Gastrocnemius medialis (tissue), 4 donors: Measurements from ENCODE around the gene ACTN4.

Experiments used
- POLR2A ChIP-seq, 2 donors: fragments of 450-650 bp; IDR thresholded peaks; one replicate each; pipeline ENCODE4 v1.6.1; 2017; ENCODE audit warnings: antibody characterized with exemption in 2 of 2, mild to moderate bottlenecking in 2 of 2, moderate library complexity in 2 of 2
- TF ChIP-seq, protein P1 (sequence below), 5 experiments: fragments of 450-650 bp in 3 of 5; fragments of 200-600 bp in 2 of 5; sonication (generic) in 2 of 5; IDR thresholded peaks in 4 of 5; conservative IDR thresholded peaks in 1 of 5; 1 replicate in 4 of 5; 2 replicates in 1 of 5; pipeline ENCODE4 v1.5.1; 2016 to 2019; ENCODE audit warnings: antibody characterized with exemption in 5 of 5, mild to moderate bottlenecking in 3 of 5, moderate library complexity in 3 of 5

DNA sequence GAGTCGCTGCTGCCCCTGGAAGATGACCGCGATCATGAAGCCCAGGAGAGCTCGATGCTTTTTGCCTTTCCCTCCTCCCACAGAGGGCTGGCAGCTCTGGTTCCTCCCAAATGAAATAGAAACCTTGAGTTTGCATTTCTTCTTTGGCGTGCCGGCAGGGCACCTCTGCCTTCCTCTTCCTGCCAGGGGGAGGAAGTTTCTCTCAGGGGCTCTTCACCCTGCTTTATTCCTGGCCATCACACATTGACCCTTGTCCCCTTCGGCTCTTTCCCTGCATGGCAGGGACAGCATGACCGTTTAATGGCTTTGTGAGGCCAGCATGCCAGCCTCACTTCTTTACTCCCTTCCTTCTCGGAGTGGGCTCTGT is 47.9 kb downstream of the ACTN4 start:
- TF ChIP-seq POLR2A (IDR thresholded peaks at IDR 0.05): no peak
- TF ChIP-seq, protein P1, sequence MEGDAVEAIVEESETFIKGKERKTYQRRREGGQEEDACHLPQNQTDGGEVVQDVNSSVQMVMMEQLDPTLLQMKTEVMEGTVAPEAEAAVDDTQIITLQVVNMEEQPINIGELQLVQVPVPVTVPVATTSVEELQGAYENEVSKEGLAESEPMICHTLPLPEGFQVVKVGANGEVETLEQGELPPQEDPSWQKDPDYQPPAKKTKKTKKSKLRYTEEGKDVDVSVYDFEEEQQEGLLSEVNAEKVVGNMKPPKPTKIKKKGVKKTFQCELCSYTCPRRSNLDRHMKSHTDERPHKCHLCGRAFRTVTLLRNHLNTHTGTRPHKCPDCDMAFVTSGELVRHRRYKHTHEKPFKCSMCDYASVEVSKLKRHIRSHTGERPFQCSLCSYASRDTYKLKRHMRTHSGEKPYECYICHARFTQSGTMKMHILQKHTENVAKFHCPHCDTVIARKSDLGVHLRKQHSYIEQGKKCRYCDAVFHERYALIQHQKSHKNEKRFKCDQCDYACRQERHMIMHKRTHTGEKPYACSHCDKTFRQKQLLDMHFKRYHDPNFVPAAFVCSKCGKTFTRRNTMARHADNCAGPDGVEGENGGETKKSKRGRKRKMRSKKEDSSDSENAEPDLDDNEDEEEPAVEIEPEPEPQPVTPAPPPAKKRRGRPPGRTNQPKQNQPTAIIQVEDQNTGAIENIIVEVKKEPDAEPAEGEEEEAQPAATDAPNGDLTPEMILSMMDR (IDR thresholded peaks at IDR 0.05 in 4 of 5, conservative IDR thresholded peaks at IDR 0.05 in 1 of 5): no peak
